Measurements from ENCODE around the gene INHBB.
"Not testable (repeated sequence)": the region's sequence is repeated elsewhere in the genome, so short reads cannot be mapped to it uniquely, and the experiment has no call there.

Gene INHBB

GRCh38 chr2:120384486-120385354 is 38.8 kb downstream of the INHBB start:
- in situ Hi-C loops (cut with MboI; ENCODE audit: low sequenced_read_pairs, unreplicated experiment) = no loop called here
- TF ChIP-seq CTCF (IDR thresholded peaks at IDR 0.05; ENCODE audit: borderline replicate concordance, control extremely low read depth, extremely low read depth, insufficient read depth, missing control alignments) = no peak
- no peak for DNase-seq (ENCODE audit: low spot score)

- no peak for DNase-seq (ENCODE audit: low spot score)
- in situ Hi-C loops (cut with MboI; ENCODE audit: low sequenced_read_pairs, unreplicated experiment) = no loop called here
- TF ChIP-seq CTCF (IDR thresholded peaks at IDR 0.05; ENCODE audit: borderline replicate concordance, control extremely low read depth, extremely low read depth, insufficient read depth, missing control alignments) = no peak
Measured at GRCh38 chr2:120385355-120386127, 39.6 kb downstream of the INHBB start.

- no peak for TF ChIP-seq CTCF (IDR thresholded peaks at IDR 0.05; ENCODE audit: borderline replicate concordance, control extremely low read depth, extremely low read depth, insufficient read depth, missing control alignments)
- DNase-seq (ENCODE audit: low spot score) = no peak
- in situ Hi-C loops (cut with MboI; ENCODE audit: low sequenced_read_pairs, unreplicated experiment) = no loop called here
Measured at GRCh38 chr2:120388222-120389035, 42.5 kb downstream of the INHBB start.

GRCh38 chr2:120389036-120389391 is 43.1 kb downstream of the INHBB start:
- DNase-seq (ENCODE audit: low spot score) = no peak
- TF ChIP-seq CTCF (IDR thresholded peaks at IDR 0.05; ENCODE audit: borderline replicate concordance, control extremely low read depth, extremely low read depth, insufficient read depth, missing control alignments) = no peak
- in situ Hi-C loops (cut with MboI; ENCODE audit: low sequenced_read_pairs, unreplicated experiment) = no loop called here

- in situ Hi-C loops (cut with MboI; ENCODE audit: low sequenced_read_pairs, unreplicated experiment) = no loop called here
- no peak for TF ChIP-seq CTCF (IDR thresholded peaks at IDR 0.05; ENCODE audit: borderline replicate concordance, control extremely low read depth, extremely low read depth, insufficient read depth, missing control alignments)
Measured at GRCh38 chr2:120390381-120391055, 44.6 kb downstream of the INHBB start.

GRCh38 chr2:120391382-120391781 is 45.4 kb downstream of the INHBB start:
- DNase-seq (ENCODE audit: low spot score); in situ Hi-C loops (cut with MboI; ENCODE audit: low sequenced_read_pairs, unreplicated experiment): not testable (repeated sequence)

More at GRCh38 chr2:120390381-120391055, 44.6 kb downstream of the INHBB start:
- DNase-seq (ENCODE audit: low spot score) = no peak
